ENCODE measurements around the gene POLDIP2.

DNA sequence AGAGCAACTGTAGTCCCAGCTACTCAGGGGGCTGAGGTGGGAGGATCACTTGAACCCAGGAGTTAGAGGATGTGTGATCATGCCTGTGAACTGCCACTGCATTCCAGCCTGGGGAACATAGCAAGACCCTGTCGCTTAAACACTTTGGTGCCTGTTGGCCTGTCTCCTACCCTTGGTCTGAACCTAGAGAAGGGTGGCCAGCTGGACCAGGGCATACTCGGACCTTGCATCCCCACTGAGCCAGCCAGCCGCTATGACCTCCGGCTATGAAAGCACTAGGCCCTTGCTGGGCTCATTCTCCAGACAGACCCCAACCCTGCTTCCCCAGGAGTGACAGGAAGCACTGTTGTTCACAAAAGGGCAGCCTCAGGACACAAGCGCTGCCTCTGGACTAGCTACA, 26.7 kb downstream of the POLDIP2 start:
- TF ChIP-seq ZNF274 (IDR thresholded peaks at IDR 0.05; ENCODE audit: low read depth, low read length) (no peak), SUZ12 (IDR thresholded peaks at IDR 0.05; ENCODE audit: extremely low read depth, insufficient read depth, insufficient read length) (no peak)

Data from NT2/D1 (cell line).